Uterus (tissue), 2 donors: ENCODE results near the gene DAB2IP.
A peak's percentile ranks its signal among the peaks of the same experiment; 100 is the strongest.

Source experiments
- POLR2A ChIP-seq, 2 donors: fragments of 450-650 bp; IDR thresholded peaks; one replicate each; pipeline ENCODE4 v1.6.1; 2016; ENCODE audit warnings: antibody characterized with exemption in 2 of 2, mild to moderate bottlenecking in 1 of 2, moderate library complexity in 1 of 2
- TF ChIP-seq, protein P1 (sequence below), 4 experiments: fragments of 200-600 bp in 2 of 4; fragments of 450-650 bp in 2 of 4; sonication (generic) in 2 of 4; IDR thresholded peaks; one replicate each; pipeline ENCODE4 v1.5.1; 2016 to 2019; ENCODE audit warnings: antibody characterized with exemption in 4 of 4, mild to moderate bottlenecking in 2 of 4, moderate library complexity in 1 of 4

DNA sequence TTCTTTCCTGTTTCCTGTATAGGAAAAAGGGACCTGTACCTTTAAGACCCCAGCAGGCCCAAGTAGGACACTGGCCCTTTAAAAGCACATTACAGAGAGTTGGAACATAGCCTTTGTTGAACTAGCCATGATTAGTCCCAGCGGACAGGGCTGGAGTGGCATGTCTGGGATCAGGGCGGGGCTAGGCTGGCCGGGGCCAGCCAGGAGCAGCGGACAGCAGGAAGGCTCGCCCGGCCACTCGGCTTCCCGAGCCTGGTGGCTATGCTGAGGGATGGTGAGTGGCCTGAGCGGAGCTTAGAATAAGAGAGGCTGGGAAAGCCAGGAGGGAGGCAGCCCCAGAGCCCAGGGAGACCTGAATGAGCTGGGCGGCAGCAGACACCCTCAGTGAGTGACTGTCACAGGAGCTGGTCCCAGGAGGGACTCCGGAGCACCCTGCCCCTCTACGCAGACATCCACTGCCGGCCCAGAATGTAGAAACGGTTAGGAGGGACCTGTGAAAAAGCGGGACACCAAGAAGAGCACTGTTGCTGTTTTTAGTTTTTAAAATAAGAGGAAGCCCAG lies 92.1 kb downstream of the DAB2IP start:
- TF ChIP-seq POLR2A (IDR thresholded peaks at IDR 0.05) = peak in 1 of 2 donors; percentile 45
- TF ChIP-seq, protein P1, sequence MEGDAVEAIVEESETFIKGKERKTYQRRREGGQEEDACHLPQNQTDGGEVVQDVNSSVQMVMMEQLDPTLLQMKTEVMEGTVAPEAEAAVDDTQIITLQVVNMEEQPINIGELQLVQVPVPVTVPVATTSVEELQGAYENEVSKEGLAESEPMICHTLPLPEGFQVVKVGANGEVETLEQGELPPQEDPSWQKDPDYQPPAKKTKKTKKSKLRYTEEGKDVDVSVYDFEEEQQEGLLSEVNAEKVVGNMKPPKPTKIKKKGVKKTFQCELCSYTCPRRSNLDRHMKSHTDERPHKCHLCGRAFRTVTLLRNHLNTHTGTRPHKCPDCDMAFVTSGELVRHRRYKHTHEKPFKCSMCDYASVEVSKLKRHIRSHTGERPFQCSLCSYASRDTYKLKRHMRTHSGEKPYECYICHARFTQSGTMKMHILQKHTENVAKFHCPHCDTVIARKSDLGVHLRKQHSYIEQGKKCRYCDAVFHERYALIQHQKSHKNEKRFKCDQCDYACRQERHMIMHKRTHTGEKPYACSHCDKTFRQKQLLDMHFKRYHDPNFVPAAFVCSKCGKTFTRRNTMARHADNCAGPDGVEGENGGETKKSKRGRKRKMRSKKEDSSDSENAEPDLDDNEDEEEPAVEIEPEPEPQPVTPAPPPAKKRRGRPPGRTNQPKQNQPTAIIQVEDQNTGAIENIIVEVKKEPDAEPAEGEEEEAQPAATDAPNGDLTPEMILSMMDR (IDR thresholded peaks at IDR 0.05) = peak in 3 of 4 experiments; percentile 13 to 51 (median 18)
